GM12801 (cell line): ENCODE measurements around the gene PRKCA.

Experiments
- CTCF ChIP-seq: IDR thresholded peaks from one replicate; pipeline ENCODE4 v1.5.1; 2011; ENCODE audit warnings: control low read depth; ENCODE audit not compliant: insufficient read length; ENCODE audit errors: extremely low read depth

PRKCA gene

GRCh38 chr17:66511135-66511534 lies 208.7 kb downstream of the PRKCA start:
- TF ChIP-seq CTCF = no peak

GRCh38 chr17:66514227-66514806 lies 211.9 kb downstream of the PRKCA start:
- no peak for TF ChIP-seq CTCF

GRCh38 chr17:66515974-66516373 lies 213.6 kb downstream of the PRKCA start:
- TF ChIP-seq CTCF = no peak

- no peak for TF ChIP-seq CTCF
These were observed 215.1 kb downstream of the PRKCA start for GRCh38 chr17:66517336-66518009.

- TF ChIP-seq CTCF = no peak
These were observed 215.7 kb downstream of the PRKCA start for GRCh38 chr17:66518108-66518507.

- TF ChIP-seq CTCF = no peak
These were observed 216.3 kb downstream of the PRKCA start for GRCh38 chr17:66518677-66519076.

GRCh38 chr17:66519154-66519553 lies 216.7 kb downstream of the PRKCA start:
- no peak for TF ChIP-seq CTCF
